Inflammatory macrophage (primary cell): Measurements from ENCODE around the gene PAMR1.
"Not testable (repeated sequence)": the region's sequence is repeated elsewhere in the genome, so short reads cannot be mapped to it uniquely, and the experiment has no call there.

Source experiments
- DNase-seq, 2 donors: peaks; one replicate each; pipeline ENCODE4 v3.0.0-alpha.2; 2020 to 2022
- total RNA-seq, 18 experiments: gene quantifications; one replicate each; lab custom pipeline; 2026; ENCODE audit warnings: mixed read lengths in 6 of 18, inconsistent platforms in 2 of 18; lab: John Stamatoyannopoulos, UW

Gene PAMR1, protein sequence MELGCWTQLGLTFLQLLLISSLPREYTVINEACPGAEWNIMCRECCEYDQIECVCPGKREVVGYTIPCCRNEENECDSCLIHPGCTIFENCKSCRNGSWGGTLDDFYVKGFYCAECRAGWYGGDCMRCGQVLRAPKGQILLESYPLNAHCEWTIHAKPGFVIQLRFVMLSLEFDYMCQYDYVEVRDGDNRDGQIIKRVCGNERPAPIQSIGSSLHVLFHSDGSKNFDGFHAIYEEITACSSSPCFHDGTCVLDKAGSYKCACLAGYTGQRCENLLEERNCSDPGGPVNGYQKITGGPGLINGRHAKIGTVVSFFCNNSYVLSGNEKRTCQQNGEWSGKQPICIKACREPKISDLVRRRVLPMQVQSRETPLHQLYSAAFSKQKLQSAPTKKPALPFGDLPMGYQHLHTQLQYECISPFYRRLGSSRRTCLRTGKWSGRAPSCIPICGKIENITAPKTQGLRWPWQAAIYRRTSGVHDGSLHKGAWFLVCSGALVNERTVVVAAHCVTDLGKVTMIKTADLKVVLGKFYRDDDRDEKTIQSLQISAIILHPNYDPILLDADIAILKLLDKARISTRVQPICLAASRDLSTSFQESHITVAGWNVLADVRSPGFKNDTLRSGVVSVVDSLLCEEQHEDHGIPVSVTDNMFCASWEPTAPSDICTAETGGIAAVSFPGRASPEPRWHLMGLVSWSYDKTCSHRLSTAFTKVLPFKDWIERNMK
- total RNA-seq: 0 to 0.19 (median 0.04) reads per million in 18 experiments

DNA sequence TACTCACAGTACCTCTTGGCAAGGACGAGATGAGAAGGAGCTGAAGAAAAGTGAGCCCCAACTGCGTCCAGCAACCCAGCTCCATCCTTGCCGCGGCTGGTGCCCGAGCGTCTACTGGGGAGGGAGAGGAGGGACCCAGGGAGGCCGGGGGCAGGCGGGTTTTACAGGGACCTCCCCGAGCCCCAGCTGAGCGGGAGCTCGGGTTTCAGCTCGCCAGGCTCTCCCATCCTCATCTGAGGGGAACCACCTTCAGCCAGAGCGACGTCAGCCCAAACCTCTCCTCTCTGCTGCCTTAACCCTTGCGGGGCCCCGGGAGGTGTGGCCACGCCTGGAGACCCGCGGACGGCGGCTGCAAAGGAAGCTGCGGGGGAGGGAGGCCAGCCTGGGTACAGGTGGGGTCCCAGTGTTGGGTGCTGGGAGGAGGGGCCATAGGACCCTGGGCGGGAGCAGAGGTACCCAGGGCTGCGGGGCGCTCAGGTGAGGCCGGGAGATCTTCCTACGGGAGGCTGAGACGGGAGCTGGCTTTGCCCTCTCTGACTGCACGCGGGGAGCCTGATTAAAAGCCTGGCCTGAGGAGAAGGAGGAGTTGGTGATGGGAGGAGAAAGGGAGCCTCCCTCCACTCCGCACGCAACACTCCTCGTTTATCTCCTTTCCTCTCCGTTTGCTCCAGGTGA, at the start of gene PAMR1:
Gene PAMR1, minus strand, starts transcription at position 116 of the 675 bp plus-strand sequence. Its CDS starts 31 bp downstream, at position 85.
- DNase-seq: no peak

DNA sequence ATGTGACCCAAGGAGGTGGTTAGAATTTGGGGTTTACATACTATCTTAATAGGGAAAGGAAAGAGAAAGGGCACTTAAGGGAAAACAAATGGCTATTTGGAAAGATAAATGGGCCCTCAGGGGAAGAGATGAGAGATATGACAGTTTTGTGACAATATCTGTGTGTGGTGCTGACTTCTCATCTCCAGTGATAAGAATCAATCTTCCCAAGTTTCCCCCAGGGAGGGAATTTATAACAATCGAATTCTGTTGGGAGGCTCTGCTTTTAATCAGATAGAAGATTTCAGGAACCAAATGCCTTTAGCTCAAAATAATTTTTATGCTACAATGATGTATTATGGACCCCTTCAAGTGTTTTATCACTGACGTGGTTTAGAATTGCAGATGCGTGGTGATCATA, 46.3 kb upstream of the PAMR1 start:
- DNase-seq: no peak

DNA sequence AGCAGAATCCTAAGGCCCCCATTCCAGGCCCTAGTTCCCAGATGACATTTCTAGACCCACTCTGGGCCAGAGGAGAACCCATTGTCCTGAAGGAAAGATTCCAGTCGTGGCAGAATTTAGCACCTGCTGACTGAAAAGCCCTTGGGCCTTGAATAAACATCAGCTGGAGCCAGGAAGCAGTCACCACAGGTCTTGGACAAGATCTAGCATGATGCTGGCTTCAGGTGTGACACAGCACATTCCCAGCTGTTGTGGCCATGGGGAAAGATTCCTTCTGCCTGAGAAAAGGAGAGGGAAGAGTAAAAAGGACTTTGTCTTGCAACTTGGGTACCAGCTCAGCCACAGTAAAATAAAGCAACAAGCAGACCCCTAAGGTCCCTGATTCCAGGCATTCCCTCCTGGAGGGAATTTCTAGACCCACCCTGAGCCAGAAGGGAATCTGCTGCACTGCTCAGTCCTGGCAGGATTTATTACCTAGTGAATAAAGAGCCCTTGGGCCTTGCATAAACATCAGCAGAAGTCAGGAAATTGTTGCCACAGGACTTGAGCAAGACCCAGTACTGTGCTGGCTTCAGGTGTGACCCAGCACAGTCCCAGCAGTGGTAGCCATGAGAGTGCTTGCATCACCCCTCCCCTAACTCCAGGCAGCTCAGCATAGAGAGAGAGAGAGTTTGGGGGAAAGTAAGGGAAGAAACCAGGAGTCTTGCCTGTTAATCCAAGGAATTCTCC, 42.5 kb upstream of the PAMR1 start:
- no peak for DNase-seq

DNA sequence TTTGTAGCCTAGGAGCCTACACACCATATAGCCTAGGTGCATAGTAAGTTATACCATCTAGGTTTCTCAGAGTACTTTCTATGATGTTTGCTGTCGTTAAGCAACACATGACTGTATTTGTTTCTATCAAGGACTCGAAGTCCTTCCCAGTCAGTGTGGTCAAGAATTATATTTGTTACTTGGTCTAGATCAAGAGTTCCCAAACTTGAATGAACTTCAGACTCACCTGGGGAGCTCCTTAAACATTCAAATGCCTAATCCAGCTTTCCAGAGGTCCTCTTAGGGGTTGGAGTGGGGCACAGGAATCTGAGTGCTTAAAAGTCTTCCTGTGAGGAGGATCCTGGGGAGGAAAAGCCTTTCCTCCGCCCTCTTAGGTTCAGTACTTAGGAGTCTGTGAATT, 41.5 kb upstream of the PAMR1 start:
- no peak for DNase-seq

DNA sequence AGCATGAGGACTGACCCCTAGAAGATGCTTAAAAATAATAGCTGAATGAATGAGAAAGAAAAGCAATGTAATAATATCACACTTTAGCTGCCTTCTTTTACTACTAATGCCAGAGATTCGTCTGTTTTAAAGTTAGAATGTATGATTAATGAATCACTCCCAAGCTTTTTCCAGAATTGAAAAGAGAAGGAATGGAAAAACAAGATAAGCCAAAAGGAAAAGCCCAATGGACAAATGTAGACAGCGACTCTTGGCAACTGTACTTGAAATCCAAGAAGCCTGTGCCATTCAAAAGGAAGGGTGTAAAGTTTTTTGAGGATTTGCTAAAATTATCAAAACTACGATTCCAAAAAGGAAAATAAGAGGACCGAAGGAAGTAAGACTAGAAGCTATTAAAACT, 40.8 kb upstream of the PAMR1 start:
- DNase-seq: no peak

DNA sequence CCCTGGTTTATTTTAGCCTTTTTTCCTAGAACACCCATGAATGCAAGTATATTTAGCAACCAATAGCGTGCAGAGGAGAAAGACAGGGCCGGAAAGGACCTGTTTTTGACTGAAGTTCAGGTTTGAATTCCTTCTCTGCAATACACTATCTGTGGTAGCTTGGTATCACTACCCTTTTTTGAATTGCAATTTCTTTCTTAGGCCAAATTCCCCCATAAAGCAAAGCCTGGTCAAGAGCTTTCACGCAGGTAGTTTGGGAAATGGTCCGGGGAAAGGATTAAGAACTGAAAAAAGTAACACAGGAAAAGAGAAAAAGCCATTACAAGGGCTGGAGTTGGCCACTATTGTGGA, 38.8 kb upstream of the PAMR1 start:
- no peak for DNase-seq

DNA sequence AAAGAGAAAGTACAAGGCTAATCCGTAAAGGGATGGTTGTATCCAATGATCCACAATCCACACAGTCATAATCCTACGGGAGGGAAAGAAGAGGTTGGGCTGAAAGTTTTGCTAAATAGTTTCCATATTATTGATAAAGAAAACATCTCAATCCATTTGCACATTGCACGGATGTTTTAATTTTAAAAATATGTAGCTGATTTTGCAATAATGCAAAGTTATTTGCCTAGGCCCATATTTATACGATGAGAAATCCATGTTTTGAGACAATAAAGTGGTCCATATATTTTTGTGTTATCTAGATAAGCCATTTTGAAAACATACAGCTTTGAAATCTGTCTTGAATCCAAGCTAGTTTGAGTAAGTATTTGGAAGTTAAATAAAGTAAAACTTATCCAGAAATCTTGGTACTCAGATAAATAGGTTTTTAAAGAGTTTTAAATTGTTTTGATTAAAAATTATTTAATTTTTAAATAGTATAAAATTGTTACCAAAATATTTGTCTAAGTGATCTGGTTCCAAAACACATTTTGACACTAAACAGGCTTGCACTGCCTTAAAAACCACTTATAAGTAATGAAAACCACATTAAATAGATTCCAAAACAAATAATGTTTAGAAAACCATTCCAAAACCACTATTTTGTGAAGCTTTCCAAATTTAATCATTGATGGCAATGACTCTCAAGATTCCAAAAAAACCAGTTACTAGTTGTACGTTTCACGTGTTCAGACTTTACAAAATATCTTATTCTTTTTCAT, 38.2 kb upstream of the PAMR1 start:
- no peak for DNase-seq

DNA sequence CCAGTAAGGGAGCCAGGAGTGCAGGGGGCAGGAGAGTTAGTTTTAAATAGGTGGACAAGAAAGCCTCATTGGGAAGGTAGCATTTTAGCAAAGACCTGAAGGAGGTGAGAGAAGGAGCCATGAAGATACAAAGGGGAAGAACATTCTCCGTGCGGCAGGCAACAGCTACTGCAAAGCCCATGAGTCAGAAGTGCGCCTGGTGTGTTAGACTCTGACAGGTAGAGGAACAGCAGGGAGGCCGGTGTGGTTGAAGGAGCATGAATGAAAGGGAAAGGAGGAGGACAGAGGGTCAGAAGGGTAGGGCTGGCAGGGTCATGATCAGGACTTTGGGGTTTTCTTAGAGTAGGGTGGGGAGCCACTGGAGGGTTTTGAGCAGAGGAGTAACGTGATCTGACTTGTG, 34.5 kb upstream of the PAMR1 start:
- DNase-seq: no peak

DNA sequence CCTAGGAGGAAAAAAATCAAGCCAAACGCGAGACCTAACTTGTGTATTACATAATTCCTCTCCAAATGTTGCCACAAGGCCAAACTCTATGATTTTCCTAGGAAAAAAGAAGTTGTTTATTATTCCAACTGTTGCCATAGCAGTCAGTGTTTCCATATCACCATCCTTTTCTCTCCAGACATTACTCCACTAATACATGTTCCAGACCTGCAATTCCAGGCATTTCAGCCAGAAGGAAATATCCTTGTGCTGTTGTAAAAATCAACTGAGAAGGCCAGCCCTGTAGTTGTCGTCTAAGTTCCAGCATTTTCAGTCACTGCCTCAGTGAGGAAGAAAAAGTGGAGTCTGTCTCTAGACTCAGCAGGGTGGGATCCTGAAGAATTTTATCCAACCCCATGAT, 33.1 kb upstream of the PAMR1 start:
- DNase-seq: no peak

DNA sequence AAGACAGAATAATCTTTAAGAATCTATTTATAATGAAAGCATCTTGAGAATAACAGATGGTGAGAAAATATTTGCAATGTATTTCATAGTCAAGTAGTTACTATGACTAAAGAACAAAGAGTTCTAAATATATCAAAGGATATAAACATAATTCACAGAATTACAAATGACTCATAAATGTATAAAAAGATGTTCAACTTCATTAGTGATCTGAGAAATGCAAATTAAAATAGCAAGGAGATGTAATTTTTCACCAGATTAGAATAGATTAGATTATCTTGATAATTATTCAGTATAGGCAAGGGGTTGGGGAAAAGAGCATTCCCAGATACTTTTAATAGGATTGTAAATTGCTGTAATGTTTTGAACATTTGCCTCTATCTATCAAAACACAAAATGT, 30.1 kb upstream of the PAMR1 start:
- no peak for DNase-seq

DNA sequence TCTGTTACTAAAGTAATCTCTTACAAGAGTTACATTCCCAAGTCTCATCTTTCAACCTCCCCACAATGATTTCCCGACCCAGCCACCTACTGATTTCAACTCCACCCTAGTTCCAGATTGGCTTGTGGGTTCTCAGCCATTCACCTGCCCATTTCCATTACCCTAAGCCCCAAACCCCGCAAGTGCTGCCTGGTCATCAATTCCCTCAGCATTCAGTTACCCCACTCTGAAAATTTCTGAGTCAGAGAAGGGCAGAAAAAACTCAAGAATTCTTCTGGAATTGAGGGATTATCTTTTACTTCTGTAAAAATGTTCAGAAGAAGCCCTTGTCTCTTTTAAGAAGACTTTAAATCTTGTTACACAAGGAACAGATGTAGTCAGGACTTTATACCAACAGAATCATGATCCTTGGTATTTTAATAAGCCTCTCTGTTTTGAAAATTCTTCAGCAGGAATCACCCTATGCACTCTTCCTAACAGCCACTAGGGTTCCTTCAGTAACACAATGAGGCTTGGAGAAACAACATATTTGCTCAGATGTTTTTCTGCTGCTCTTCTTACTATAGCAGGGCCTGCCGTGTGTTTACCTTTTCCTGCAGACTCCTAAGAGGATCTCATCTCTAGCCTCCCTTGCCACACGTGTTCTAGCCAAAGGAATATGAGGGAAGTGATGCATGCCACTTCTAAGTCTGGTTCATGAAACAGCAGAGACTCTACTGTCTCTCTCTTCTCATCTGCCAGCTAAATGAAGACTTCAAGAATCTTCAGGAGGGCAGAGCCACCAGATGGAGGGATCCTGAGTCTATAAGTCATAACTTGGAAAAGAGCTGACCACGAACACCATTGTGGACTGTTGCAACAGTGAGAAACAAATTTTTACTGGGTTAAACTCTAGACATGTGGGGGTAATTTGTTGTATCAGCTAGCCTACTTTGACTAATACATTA, 29.3 kb upstream of the PAMR1 start:
- no peak for DNase-seq

DNA sequence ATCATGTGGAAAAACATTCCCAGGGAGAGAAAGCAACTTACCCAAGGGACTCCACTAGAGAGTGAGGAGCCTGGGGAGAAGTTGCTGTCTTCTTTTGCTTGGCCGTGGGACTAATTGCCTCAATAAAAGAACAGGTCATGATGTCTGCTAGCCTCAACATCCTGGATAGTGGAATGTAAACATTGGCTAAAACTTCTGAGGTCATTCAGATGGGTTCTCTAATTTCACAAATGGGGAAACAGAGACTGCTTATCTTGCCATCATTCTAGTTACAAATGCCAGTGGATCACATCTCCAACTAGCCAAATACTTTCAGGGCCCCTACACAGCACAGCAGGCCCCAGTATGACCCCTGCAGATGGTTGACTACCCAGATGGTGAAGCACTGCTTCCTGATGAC, 28.4 kb upstream of the PAMR1 start:
- no peak for DNase-seq

DNA sequence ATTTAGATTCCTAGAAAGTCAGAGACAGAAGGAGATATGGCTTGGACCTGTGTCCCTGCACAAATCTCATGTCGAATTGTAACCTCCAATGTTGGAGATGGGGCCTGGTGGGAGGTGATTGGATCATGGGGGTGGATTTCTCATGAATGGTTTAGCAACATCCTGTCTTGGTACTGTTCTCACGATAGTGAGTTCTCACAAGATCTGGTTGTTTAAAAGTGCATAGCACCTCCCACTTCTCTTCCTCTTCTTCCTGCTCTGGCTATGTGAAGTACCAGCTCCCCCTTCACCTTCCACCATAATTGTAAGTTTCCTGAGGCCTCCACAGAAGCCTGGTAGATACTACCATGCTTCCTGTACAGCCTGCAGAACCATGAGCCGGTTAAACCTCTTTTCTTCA, 27.6 kb upstream of the PAMR1 start:
- DNase-seq: no peak

DNA sequence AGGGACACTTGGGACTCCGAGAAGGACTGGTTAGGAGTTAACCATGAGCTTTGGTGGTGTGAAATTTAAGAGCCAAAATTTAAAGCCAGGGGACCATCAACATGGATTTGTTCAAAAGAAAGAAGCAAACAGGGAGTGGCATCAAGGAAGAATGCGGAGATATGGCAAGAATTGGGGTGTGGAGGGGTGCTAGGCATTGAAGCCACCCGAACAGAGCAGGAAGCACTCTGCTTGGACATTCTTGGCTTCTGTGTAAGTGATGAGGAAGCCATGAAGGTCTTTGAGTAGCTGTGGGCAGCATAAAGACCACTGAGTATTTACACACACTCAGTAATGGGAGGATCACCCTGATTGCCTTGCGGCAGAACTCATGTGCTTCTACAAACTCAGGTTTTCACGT, 27.2 kb upstream of the PAMR1 start:
- no peak for DNase-seq

DNA sequence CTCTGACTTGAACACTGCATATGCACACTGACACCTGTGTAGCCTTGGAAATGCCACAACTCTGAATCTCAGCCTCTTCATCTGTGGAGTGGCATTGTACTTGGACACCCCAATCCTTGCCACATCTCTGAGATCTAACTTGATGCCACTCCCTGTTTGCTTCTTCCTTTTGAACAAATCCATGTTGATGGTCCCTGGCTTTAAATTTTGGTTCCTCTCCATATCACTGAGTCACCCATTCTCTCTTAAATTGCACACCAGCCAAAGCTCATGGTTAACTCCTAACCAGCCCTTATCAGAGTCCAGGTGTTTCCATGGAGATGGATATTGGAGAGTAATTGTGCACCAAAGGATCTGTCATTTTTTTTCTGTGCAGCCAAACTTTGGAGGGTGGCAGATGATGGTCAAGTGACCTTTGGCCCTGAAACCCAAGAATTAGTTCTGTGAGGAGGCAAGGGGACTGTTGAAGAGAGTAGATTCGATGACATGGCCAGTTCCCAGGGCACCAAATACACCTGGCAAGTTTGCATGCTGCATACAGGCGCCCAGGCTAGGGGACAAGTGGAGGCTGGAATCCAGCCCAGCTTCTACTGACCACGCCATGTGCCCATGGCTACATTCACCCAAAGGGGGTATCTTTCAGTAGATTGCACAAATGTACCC, 25.1 kb upstream of the PAMR1 start:
- DNase-seq: no peak

DNA sequence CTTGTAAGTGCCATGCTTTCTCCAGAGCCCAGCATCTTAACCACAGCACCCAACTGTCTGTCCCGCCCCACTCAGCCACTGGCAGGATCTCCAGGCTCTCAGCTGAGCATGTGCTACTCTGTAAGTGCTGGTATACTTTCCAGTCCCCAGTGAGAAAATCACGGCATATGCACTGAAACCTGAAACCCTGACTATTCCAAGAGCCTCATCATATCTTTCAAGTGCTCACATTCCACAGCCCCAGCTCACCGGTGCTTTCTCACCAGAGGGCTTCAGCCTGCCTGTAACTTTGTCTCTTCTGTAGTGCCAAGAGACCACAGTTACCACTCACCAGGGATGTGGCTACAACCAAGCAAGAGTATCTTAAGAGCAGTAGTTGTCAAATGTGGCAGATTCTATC, 24.4 kb upstream of the PAMR1 start:
- DNase-seq: no peak

DNA sequence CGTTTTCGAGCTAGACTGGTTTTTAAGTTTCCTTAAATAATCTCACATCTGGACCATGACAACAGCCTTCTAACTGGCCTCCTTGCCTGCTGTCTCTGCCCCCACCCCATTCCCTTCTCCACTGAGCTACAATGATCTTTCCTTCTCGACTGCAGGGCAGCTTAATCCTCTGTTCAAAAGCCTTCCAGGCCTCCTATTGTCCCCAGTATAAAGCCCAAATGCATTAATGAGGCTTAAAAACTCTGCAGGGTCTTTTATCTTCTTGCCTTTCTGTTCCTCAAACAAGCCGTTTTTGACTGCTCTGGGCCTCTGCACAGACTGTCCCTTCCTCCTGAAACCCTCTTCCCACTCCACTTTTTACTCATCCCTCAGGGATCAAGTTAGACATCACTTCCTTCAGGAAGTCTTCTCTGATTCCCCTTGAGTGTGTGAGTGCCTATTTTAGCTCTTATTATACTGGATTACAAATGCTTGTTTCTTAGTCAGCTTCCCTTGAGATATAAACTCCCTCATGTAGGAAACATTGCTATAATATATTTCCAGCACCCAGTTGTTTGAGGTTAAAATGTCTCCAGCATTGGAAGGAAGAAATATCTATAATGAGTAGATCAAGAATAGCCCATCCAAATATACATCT, 23.6 kb upstream of the PAMR1 start:
- DNase-seq: no peak

DNA sequence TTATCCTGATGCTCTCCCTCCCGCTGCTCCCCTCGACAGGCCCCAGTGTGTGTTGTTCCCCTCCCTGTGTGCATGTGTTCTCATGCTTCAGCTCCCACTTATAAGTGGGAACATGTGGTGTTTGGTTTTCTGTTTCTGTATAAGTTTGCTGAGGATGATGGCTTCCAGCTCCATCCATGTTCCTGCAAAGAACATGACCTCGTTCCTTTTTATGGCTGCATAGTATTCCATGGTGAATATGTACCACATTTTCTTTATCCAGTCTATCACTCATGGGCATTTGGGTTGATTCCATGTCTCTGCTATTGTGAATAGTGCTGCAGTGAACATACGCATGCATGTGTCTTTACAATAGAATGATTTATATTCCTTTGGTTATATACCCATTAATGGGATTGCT, 22.6 kb upstream of the PAMR1 start:
- DNase-seq: not testable (repeated sequence)

DNA sequence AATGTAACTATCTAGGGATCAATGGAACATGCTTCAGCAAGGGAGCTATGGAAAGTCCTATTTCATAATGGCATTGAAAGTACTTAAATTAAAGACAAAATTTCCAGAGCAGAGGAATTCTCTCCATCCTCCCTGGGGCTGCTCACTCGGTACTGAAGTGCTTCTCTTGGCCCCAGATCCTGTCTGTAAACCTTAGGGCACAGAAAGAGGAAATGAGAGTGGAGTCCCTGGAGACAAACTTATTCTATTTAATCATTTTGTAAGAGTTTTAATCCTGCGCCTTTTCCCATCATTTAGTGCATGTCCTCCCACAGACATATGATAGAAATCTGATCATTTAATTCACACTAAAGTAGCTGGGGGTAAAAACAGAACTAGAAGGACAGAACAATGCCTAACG, 20.9 kb upstream of the PAMR1 start:
- DNase-seq: no peak
